ENCODE results near the gene RASA2. TPM values are rescaled to one million over a fixed set of nuclear protein-coding genes. Genes with fewer than 3 reads are reported as not detected.

Gene RASA2
- total RNA-seq, 4 donors from 2014 or later, result 1.9 to 10.6 (median 4.5) TPM

DNA sequence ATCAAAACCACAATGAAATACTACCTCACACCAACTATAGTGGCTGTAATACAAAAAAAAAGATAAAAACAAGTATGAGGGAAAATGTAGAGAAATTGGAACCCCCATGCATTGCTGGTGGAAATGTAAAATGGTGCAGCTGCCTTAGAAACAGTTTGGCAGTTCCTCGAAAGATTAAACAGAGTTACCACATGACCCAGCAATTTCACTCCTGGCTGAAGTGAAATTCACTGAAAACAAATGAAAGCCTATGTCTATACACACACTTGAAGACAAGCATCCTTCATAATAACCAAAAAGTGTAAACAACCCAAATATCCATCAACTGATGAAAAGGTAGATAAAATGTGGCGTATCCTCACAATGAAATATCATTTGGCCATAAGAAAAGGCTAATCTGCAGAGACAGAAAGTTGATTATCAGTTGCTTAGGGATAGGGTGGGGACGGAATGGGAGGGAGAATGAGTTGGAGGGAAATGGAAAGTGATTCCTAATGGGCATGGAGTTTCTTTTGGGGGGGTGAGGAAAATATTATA, 20.1 kb upstream of the RASA2 start:
- intact Hi-C loops (cut with DNase I; ENCODE audit: low total_unique reads), result no loop called here
- ATAC-seq (no peak), DNase-seq (no peak)
- H3K36me3 ChIP-seq, result no peaks in the 10 kb centered on the region
- H3K27ac ChIP-seq, result no peak overlapping the region
- H3K4me1 ChIP-seq, result no peaks in the 10 kb centered on the region
- no peaks in the 10 kb centered on the region for H3K27me3 ChIP-seq
- no peaks in the 10 kb centered on the region for H3K9me3 ChIP-seq
- no peak overlapping the region for H3K4me3 ChIP-seq
- no peak for TF ChIP-seq POLR2A (IDR thresholded peaks at IDR 0.05)
- TF ChIP-seq, protein P1, sequence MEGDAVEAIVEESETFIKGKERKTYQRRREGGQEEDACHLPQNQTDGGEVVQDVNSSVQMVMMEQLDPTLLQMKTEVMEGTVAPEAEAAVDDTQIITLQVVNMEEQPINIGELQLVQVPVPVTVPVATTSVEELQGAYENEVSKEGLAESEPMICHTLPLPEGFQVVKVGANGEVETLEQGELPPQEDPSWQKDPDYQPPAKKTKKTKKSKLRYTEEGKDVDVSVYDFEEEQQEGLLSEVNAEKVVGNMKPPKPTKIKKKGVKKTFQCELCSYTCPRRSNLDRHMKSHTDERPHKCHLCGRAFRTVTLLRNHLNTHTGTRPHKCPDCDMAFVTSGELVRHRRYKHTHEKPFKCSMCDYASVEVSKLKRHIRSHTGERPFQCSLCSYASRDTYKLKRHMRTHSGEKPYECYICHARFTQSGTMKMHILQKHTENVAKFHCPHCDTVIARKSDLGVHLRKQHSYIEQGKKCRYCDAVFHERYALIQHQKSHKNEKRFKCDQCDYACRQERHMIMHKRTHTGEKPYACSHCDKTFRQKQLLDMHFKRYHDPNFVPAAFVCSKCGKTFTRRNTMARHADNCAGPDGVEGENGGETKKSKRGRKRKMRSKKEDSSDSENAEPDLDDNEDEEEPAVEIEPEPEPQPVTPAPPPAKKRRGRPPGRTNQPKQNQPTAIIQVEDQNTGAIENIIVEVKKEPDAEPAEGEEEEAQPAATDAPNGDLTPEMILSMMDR (IDR thresholded peaks at IDR 0.05 in 4 of 5, conservative IDR thresholded peaks at IDR 0.05 in 1 of 5), result no peak
- in situ Hi-C loops (cut with MboI; ENCODE audit: low sequenced_read_pairs in 4 of 4), result no loop called here

DNA sequence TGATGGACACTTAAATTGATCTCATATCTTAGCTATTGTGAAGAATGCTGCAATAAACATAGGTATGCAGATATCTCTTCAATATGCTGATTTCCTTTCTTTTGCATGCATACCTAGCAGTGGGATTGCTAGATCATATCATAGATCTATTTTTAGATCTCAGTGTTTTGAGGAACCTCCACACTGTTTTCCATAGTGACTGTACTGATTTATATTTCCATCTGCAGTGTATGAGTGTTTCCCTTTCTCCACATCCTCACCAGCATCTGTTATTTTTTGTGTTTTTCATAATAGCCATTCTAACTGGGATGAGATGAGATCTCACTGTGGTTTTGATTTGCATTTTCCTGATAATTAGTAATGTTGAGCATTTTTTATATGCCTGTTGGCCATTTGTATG, 17.1 kb upstream of the RASA2 start:
- H3K36me3 ChIP-seq, result no peaks in the 10 kb centered on the region
- H3K4me3 ChIP-seq, result no peak overlapping the region
- no peaks in the 10 kb centered on the region for H3K9me3 ChIP-seq
- H3K27ac ChIP-seq, result no peak overlapping the region
- intact Hi-C loops (cut with DNase I; ENCODE audit: low total_unique reads), result no loop called here
- TF ChIP-seq, protein P1 (IDR thresholded peaks at IDR 0.05 in 4 of 5, conservative IDR thresholded peaks at IDR 0.05 in 1 of 5), result no peak
- no peak for TF ChIP-seq POLR2A (IDR thresholded peaks at IDR 0.05)
- DNase-seq, result no peak
- in situ Hi-C loops (cut with MboI; ENCODE audit: low sequenced_read_pairs in 4 of 4), result loop anchor here in 1 of 4 donors (5.0 kb wide), 1 partner anchor 93 kb away; no protein-coding TSS in a partner anchor
- ATAC-seq, result no peak
- H3K4me1 ChIP-seq, result no peaks in the 10 kb centered on the region
- H3K27me3 ChIP-seq, result no peaks in the 10 kb centered on the region

DNA sequence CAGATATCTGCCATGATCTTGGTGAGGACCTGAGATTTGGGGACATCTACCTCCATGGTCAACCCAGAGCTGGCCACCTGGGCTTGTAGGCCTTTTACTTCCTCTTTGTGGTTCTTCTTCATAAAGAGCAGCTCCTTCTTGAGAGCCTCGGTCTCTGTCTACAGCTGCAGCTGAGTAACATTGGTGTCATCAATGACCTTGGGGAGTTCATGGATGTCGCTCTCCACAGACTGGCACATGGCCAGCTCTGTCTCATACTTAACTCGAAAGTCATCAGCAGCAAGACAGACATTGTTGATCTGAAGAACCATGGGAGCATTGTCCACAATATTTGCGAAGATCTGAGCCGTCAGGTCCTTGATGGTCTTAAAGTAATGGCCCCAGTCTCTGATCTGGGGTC, 15.7 kb upstream of the RASA2 start:
- Histone ChIP-seq H3K4me1 (no peaks in the 10 kb centered on the region), H3K9me3 (no peaks in the 10 kb centered on the region), H3K27ac (no peak overlapping the region), H3K36me3 (no peaks in the 10 kb centered on the region), H3K27me3 (no peaks in the 10 kb centered on the region), H3K4me3 (no peak overlapping the region)
- TF ChIP-seq POLR2A (IDR thresholded peaks at IDR 0.05), result no peak
- TF ChIP-seq, protein P1 (IDR thresholded peaks at IDR 0.05 in 4 of 5, conservative IDR thresholded peaks at IDR 0.05 in 1 of 5), result no peak
- in situ Hi-C loops (cut with MboI; ENCODE audit: low sequenced_read_pairs in 4 of 4) (loop anchor here in 1 of 4 donors (5.0 kb wide), 1 partner anchor 91 kb away; no protein-coding TSS in a partner anchor), intact Hi-C loops (cut with DNase I; ENCODE audit: low total_unique reads) (no loop called here)
- no peak for ATAC-seq
- no peak for DNase-seq

DNA sequence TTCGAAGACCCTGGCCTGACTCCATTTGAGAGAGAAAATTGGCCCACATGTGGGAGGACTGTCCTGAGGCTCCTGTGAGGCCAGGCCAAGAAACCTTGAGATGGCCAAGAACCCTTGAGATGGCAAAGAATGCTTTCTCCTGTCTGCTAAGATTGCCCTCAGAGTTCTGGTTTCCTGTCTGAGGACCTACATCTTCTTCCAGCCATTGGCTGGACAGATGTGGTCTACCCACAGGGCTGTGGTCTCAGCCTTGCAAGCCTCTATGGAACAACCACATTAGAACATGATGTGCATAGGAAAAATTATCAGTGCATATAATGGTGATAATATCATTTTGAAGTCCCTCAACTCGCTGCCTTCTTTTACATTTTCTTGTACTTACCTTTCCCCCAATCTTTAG, 10.8 kb upstream of the RASA2 start:
- ATAC-seq (no peak), DNase-seq (no peak)
- Histone ChIP-seq H3K27ac (no peak overlapping the region), H3K4me3 (no peak overlapping the region), H3K9me3 (no peaks in the 10 kb centered on the region), H3K36me3 (no peaks in the 10 kb centered on the region), H3K4me1 (no peaks in the 10 kb centered on the region), H3K27me3 (no peaks in the 10 kb centered on the region)
- in situ Hi-C loops (cut with MboI; ENCODE audit: low sequenced_read_pairs in 4 of 4) (no loop called here), intact Hi-C loops (cut with DNase I; ENCODE audit: low total_unique reads) (no loop called here)
- TF ChIP-seq POLR2A (IDR thresholded peaks at IDR 0.05), result no peak
- TF ChIP-seq, protein P1 (IDR thresholded peaks at IDR 0.05 in 4 of 5, conservative IDR thresholded peaks at IDR 0.05 in 1 of 5), result no peak

DNA sequence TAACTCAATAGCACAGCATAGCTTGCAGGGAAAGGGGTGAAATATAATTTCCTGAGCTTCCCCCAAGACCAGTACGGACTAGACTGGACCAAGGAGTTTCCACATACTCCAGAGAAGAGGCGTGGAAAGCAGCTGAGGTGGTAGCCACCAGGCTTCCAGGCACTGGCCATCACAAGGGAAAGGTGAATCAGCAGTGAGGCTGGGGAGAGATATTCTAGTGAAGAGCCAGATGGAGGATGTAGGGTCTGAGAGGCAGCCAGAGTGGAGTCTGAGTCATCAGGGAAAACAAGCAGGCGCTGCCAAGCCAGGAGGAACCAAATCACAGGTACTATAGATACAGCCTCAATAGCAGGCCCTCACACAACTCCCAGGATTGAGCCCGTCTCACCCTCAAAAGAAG, 9.6 kb upstream of the RASA2 start:
- Histone ChIP-seq H3K9me3 (no peaks in the 10 kb centered on the region), H3K27me3 (no peaks in the 10 kb centered on the region), H3K36me3 (no peaks in the 10 kb centered on the region), H3K27ac (no peak overlapping the region), H3K4me1 (no peaks in the 10 kb centered on the region), H3K4me3 (no peak overlapping the region)
- DNase-seq (no peak), ATAC-seq (no peak)
- intact Hi-C loops (cut with DNase I; ENCODE audit: low total_unique reads), result no loop called here
- TF ChIP-seq POLR2A (IDR thresholded peaks at IDR 0.05), result no peak
- TF ChIP-seq, protein P1 (IDR thresholded peaks at IDR 0.05 in 4 of 5, conservative IDR thresholded peaks at IDR 0.05 in 1 of 5), result no peak
- in situ Hi-C loops (cut with MboI; ENCODE audit: low sequenced_read_pairs in 4 of 4), result no loop called here
